ENCODE results near the gene FBXW8.

Gene FBXW8

DNA sequence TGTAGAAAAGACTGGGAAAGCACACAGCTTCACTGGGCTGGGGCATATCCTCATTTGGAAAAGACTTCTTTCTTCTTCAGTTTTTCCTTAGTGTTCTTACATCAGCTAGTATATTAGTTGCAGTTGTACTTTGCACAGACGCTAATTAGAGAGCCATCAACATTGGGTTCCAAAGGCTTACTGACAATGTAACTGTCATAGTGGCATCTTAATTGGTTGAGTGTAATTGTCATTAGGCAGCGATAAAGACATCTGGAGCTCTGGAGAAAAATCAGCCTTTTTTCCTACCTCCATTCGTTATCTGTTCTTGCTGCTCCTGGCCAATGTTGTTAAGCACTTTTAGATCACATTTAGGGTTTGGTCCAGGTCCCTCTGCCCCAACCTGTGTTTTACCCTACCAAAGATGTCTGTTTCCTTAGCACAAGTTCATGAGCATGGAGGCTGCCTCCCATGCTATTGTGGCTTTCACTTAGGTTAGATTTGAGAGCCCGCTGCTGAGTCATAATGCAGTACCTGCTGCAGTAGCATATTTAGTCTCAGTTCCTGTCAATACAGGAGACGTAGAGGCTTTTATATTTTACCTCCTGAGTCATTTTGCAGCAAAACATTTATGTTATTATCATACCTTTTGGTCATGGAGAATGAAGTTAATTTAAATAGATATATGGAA, 49.2 kb downstream of the FBXW8 start:
- no peak for DNase-seq

DNA sequence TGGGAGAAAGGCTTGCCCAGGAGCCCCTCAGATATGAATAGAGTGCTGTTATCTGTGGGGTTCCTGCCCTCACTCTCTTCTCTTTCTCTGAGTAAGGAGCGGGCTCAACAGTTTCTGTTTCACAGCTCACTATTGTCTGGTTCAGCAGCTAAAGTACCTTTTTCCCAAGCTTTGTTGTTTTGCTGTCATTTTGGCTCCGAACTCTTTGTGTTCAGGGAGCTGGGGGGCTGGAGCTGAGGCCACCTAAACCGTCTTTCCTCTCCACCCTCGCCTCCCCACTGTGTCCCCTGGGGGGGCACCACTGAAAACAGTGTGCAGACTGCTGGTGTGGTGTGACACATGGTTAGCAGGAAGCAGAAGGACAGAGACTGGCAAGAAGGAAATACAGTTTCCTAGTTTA, 51.4 kb downstream of the FBXW8 start:
- no peak for DNase-seq

DNA sequence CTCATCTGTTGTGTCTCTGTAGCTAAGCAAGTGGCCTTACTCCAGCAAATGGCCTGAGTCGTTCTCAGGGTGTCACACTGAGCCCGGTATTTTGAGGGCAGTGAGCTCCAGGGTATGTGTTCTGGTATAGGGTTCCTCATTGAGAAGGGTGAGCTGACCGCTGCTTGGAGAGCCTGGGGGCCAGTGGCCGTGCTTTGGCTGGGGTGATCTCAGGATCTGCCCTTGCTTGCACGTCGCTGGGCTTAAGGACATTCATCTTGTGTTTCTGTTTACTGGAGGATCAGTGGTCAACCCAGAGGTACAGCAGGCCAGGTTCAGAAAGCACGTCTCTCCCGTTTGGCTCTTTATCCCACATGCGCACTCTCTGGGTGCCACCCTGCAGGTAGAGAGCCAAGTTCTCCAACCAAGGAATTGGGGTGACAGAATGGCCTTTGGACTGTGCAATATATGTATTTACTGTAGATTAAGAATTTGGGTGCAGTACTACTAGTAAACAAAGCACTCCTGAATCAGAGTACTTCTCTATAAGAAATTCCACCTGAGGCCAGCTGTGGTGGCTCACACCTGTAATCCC, 52.1 kb downstream of the FBXW8 start:
- DNase-seq: no peak

DNA sequence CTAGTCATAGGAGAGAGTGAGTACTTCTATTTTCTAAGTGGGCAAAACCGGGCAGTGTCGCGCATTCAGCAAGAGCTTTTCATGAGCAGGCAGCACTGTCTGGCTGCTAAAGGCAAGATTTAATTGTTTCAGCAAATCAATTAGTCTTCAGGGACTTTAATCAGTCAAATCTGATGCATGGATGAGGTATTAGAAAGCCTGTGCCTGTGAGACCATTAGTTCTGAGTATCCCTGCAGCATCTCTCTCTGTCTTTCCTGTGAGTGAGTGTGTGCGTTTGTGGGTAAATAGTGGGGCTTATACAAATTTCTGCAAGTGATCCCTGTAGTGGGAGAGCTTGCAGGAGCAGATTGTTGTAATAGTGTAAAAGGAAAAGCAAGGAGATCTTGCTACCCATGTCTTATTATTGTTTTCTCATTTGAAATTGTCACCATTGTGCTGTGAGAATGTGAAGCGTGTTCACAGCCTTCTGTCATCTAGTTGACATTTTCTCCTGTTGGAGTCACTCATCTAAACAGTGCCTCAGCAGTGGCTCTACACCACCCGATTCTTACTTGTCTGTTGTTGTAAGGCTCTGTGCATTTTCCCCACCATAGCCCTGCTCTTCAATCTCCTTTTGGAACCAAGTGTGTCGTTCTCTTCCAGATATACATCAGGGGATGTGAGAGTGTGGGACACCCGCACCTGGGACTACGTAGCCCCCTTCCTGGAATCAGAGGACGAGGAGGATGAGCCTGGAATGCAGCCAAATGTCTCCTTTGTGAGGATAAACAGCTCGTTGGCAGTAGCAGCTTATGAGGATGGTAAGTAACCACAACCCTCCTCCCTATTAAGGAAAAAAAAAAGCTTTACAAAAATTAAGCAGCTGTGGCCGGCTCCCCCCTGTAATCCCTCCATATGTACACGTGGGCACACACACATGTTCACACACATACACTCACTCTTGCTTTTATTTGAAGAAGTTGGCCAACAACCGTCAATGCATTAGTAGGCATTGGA, 53.6 kb downstream of the FBXW8 start:
- no peak for DNase-seq

DNA sequence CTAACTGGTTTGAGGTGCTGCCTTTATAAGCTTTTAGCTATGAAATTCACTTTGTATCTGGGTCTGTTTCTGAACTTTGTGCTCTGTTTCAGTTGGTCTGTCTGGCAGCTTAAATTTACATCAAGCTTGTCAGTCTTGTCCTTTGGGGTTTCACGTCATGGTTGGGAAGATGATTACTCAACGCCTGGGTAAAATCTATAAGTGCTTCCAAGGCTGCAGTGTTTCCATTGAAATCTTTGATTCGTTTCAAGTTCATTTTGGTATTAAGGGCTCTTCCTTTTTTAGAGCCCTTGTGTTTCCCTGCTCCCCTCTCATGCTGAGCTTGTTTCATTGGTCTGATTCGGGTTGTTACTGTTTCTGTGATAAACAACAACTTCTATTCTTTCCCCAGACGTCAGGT, 58.2 kb downstream of the FBXW8 start:
- DNase-seq: no peak

DNA sequence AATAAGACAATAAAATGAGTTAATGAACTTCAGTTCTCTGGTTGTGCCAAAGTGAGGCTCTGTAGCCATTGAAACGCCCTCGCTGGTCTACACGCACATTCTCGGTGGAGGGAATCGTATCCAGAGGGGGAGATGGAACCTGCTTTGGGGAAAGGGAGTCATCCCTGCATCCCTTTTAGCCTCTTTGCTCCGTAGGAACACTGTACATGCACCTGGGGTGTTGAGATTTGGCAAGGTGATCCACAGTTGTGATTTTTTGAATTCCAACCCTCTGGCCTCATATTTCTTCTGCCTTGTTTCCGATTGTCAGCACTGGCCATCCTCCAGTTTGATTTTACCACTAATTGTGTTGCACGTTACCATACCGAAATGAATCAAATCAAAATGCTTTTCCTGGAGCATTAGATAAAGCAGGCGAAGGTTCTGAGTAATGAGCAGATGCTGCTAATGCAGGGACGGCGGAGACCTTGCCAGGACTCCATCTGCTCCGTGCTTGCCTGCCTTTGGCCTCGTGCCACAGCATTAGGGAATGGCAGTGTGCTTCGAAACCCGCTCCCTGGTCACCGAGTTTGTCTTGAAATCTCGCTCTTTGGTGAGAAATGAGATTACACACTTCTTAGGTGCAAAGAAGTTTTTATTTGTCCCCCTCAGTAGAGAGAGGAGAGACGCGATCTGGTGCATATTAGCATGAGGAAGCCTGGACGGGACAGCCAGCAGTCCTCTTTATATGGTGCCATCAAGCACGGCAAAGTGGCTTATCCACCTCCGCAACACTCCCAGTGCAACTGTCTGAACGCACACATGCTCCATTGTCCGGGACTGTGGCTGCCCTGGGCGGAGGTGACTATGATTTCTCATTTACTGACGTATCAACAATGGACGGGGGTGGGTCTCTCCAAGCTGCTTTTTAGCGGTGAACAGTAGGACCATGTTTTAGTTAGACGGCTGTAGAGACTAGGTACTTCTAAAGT, 59.1 kb downstream of the FBXW8 start:
- no peak for DNase-seq

DNA sequence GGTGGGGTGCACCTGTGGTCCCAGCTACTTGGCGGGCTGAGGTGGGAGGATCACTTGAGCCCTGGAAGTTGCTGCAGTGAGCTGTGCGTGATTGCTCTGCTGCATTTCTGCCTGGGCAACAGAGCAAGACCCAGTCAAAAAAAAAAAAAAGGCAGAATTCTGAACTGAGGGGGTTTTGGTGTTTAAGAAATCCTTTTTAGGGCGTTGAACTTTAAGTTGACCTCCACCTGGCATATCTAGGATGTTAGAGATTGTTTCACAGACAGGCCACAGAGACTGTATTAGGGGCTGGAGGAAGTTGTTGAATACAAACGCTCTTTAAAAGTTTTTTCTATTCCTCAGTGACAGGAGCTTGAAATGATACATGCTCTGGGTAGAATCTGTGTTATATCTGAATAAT, 60.5 kb downstream of the FBXW8 start:
- no peak for DNase-seq

DNA sequence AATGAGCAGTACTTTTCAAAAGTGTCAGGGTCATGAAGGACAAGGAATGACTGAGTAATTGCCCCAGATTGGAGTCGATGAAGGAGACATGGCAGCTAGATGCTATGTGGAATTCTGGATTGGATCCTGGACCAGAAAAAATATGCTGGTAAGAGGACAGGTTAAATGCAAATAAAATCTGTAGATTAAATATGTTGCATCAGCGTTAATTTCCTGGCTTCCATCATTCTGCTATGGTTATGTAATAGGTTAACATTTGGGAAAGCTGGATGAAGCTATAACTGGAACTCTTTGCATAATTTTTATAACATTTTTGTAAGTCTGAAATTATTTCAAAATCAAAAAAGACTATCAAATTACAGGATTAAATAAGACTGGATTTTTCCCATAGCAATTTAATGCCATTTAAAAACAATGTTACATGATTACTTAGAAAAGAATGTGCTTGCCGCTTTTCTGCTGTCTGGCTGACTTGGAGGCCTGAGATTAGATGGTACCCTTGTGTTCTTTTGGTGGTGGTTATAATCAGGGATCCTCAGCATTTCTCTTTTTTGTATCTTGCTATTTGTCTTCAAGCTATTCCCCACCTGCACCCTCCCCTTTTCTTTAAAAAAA, 65.1 kb downstream of the FBXW8 start:
- no peak for DNase-seq

DNA sequence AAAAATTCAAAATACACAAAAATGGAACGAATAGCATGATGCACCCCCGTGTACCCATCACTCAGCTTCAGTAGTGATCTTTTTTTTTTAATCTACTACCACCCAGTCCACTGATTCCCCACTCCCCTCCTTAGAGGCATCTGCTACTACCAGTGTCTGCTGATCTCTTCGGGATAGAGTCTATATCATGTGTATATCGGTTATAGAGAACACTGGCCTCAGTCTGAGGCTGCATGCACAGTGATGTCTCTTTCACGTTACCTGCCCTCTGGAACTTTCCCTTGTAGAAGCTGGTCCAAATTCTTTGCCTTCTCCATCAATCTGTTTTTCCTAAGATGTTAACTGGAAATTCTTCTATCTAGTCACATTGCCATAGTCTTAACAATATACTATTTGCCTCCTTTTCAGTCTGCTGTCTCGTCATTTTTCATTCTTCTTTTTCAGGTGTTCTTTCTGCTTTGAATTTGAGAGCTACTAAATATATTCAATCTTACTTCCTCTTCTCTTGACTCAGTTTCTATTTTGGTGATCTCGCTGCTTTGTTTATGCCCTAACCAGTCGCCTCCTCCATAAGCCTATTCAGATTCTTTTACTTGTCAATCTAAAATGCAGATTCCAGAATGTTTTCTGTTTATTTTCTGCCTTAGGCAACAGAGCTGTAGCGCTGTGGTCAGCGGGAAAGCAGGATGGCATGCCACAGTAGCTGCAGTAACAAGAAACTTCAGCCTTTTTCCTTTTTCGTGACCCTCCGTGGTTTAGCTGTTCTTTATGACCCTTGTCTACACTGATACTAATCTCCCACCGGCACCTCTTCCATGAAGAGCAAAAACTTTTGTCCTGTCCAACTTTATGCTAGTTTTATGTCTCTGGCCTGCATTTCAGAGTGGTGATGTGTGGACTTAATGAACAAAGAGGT, 67.0 kb downstream of the FBXW8 start:
- no peak for DNase-seq

DNA sequence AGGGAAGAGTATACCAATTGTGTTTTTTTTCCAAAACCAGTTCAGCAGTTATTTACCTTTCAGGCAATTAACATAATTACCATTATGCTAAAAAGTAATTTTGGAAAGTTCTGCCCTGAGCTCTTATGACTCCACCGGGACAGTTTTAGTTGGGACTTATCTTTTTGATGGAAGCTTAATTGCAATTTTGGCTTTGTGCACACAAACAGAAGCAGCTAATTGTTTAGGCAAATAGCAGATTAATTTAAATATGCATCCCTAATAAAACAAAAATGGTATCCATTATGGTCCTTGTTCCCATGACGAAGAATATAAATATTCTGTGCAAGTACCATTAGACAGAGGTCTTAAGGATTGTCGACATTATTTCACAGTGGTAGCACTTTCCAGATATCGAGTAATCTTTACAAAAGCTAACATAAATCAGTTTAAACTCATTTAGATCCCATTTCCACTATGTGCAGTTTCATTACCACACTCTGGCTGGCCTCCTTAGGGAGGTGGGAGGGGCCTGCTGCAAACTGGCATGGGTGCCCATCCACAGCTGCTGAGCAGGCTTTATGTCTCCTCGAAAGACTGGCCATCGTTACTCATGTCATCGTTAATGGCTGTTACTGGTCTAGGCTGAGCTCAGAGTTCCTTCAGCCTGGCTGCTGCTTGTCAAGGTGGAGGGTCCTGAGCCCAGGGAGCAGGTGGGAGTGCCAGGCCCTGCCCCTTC, 68.2 kb downstream of the FBXW8 start:
- no peak for DNase-seq

DNA sequence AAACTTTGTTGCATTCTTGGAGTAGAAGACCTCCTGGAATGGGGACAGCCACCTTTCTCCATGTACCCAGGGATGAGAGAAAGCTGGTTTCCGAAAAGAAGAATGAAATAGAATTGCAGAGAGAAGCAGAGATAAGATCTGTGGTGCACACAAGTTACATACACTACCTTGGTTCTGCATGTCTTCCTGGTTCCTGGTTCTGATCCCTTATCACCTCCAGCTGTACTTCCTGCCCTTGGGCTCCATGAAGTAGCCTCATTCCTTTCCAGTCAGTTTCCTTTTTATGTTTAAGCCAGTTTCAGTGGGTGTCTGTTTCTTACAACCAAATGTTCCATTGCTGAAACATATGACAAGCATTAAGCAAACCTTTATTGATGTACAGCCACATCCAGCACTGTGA, 69.3 kb downstream of the FBXW8 start:
- DNase-seq: no peak

DNA sequence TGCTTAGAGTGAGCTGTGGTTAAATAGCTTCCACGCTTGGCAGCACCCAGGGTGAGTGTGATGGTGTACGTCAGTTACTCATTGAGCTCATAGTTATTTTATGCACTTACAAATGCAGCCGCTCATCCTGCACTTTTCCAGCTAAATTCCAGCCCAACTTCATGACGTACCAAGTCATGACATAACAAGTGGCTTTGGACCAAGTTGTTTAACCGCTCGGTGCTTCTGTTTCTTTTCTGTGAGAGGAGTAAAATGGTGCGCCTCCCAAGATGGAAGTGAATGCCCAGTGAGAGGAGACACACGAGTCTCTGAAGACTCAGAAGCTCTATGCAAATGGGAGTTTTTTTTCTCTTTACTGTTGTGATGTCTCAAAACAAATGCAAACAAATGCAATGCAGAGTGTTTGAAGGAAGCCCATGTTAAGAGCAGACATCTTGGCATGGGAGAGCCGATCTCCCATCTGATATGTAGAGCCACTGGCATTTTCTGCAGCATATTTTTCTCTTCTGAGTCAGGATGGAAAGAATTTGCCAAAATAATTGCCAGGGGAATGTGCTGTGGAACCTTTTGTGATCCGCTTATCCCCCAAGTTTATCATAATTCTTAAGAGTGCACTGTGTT, 72.2 kb downstream of the FBXW8 start:
- no peak for DNase-seq

DNA sequence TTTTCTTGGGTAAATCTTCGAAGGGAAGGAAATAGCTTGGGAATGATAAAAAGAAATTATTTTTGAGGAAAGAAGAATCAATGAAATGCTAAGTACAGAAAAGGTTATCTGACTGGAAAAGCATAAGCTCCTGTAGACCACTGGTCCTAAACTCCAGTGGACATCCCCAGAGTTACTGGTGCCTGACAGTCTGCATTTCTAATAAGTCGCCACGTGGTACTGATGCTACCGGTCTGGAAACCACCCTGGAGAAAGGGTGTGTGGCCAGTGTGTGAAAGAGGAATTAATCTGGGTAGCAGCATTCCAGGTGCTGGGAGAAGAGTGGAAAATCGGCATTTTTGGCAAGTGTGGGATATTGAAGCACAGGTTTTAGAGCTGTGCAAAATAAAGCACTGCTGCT, 73.3 kb downstream of the FBXW8 start:
- DNase-seq: no peak

DNA sequence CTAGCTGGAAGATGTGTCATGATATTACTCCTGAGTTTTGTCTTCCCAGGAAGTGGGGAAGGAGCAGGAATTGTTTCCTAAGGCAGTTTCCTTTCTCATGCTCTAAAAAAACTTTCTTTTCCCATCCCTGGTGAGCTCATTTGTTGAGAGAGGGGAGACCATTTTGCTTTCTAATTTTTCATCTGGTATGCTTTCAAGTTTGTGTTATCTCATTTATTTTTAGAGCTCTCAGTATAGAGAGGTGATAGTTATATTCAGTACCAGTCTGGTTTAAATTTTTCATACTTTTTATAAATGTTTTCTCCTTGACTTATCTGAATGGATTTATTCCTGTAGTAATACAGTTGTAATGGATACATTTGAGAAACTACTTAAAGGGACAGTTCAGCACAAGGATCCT, 79.6 kb downstream of the FBXW8 start:
- no peak for DNase-seq

DNA sequence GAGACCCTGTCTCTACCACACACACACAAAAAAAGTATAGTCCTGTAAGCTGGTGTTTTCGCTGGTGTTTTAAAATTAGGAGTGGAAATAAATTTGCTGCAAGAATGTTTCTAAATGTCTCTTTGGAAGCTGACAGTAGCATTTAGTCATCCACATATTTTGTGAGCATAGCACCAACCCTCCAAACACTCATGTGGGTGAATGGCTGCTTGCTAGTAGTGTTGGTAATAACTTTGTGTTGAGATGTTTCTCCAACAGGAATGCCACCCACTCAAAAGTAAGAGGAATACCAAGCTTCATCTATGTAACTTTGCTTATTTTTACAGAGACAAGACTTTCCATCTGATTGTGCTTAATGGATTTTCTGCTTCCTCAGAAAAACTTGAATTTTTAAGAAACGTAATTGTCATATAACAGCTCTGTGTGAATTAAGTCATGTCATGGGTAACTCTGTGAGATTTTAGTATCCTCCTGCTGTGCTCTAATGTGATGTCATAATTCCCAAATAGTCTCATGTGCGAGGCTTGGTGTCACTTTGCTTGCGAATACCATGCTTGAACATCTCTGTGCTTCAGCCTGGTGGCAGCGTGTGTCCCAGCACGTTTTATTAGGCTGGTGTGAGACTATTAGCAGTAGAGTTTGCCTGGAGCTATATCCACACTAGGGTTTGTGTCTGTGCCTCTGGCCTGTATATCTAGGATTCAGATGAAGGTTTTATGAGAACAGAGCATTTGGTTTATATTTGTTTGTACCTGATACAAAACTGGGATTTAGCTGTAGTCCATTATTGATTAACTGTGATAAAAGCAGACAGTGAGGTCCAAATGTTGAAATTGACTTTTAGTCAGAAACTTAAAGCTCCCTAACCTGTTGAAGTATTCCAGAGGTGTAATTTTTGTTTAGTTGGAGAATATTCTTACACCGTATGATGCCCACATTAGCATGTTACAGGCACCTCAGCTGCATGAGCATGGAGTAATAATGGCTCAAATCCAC, 80.5 kb downstream of the FBXW8 start:
- no peak for DNase-seq

DNA sequence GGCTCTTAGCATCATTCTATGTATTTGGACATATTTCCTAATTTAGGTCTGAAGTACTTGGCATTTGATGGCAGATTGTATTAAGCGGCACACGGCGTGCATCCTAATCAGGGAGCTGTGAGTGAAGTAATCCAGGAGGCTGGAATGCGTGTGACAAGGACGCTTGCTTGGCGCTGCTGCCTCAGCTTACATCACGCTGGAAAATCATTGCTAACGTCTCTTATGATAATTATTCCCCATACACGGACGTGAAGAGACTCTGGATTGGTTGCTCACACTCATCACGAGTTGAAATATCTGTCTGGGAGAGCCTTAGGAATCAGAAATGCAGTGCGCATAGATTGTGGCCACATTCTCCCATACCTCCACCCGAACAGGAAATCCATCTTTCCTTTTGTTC, 85.3 kb downstream of the FBXW8 start:
- DNase-seq: no peak

DNA sequence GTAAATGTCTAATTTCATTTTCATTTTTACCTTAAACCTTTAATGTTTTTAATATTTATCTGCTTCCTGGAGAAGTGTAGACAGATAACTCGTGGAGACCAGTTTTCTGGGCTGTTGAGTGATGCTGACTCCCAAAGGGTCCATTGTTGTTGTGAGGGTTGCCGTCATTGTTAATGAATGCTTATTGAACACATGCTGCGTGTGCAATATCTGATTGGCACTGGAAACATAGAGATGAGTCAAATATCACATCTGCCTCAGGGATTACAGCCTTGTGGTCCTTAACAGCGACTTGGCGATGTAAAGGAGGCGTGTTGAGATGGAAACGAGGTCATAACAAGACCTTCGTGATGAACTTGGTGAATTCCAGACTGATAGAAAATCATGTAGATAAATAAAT, 85.9 kb downstream of the FBXW8 start:
- no peak for DNase-seq

DNA sequence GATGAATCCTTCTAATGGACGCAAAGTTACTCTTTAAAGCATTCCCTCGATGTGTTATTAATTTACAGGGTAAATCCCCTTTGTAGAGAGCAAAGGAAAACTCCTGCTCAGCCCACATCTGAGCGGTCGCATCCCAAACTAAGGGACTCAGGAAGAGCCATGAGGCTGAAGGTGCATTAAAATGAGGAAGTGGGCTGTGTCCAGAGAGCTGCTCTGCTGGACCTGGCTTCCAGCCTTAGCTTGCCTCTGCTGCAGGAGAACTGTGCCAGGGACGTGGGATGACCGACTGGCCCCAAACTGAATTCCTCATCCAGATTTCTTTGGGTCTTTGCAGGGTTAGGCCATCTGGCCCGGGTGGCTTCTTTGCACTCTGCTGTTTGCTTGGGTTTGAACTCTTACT, 88.3 kb downstream of the FBXW8 start:
- no peak for DNase-seq

DNA sequence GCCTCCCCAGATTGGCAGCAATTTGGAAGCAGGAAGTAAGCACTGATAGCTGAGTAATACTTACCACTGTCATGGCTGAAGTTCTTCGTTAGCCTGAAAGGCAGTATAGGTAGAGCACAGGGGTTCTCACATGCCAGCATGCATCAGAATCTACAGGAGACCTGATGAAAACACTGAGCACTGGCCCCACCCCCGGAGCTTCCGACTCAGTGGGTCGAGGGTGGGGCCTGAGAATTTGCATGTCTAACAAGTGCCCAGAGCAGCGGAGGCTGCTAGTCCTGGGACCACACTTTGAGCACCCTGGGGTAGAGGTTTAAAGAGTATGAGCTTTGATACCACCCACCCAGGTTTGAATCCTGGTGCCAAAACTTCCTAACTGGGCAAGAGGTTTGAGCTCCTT, 89.6 kb downstream of the FBXW8 start:
- DNase-seq: no peak
